ENCODE results near the gene KCND3.

KCND3 gene

DNA sequence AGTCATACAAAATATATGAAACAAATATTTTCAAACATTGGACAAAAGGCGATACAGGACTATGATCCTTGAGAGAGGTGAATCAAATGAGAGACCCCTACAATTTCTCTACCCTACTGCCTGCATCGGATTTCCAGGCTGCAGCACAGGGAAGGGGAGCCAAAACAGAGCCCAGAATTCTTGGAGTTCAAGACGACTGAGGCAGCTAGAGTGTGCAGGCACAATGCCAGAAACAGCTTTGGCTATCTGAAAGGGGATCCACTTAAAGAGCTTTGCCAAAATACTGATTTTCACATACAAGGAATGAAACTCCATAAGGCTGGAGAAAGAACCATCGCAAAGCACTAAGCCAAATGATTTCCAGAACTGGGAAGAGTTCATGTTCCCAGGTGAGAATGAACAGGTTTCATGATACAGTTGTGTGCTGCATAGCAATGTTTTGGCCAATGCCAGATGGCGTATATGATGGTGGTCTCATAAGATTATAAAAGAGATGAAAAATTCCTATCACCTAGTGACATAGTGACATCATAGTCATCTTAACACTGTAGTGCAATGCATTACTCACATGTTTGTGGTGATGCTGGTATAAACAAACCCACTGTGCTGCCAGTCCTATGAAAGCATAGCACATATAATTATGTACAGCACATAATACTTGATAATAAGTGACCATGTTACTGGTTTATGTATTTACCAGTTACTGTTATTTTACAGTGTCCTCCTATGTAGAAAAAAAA, 77.5 kb downstream of the KCND3 start:
- DNase-seq (ENCODE audit: low read depth) = no peak

DNA sequence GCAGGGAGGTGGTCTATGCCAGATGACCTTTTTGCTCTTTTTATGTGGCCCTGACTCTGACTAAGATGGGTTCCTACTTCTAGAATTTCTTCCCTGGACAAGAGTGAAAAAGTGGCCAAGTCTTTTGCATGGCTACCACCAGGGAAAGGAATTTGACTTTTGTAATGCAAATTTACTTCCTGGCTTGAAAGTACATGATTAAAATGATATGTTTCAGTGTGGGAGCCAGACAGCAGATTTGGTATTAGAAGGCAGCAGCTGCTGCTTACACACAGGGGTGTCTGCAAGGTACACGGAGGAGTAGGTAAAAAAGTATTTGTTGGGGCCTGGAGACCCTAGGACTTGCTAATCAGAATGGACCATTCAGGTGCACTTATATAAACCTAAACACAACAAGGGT, 78.4 kb downstream of the KCND3 start:
- no peak for DNase-seq (ENCODE audit: low read depth)

DNA sequence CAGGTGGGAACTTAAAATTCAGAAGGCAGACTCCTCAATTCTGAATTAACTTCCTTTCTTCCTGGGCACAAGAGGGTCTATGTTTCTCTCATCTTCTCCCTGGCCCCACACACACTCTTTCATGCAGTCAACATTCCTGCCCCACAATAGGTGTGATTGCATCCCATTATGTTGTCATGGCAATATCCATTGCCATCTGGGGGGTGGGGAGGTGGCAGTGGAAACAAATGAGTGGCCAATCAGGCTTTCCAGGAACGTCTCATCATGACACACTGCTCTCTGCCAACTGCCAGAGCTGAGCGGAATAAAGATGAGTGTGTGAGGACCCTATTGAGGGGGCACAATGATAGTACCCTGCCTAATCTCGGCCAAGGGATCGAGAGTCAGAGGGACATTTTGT, 80.4 kb downstream of the KCND3 start:
- DNase-seq (ENCODE audit: low read depth) = no peak

DNA sequence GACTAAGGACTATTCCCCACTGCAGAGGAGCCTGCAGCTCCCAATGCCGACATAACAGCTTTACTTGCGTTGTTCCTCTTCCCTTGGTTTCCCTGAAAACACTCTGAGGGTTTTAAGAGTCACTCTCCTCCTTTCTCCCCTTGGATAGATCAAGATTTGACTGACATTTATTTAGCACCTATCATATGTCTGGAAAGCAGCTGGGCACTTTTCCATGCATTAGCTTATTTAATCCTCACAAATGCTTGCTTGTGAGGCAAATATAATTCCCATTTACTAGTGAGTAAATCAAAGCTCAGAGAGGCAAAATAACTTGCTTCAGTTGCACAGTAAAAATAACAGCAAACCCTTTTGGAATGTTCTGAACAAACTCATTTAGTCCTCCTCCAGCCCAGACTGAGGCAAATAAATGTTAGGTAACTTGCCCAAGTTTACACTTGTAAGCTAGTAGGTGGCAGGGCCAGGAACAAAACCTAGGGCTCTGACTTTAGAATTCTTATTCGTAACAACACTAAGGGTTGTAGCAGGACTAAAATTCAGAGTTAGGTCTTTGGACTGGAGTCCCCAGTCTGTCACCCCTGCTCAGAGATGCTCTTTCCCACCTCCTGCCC, 81.4 kb downstream of the KCND3 start:
- no peak for DNase-seq (ENCODE audit: low read depth)

DNA sequence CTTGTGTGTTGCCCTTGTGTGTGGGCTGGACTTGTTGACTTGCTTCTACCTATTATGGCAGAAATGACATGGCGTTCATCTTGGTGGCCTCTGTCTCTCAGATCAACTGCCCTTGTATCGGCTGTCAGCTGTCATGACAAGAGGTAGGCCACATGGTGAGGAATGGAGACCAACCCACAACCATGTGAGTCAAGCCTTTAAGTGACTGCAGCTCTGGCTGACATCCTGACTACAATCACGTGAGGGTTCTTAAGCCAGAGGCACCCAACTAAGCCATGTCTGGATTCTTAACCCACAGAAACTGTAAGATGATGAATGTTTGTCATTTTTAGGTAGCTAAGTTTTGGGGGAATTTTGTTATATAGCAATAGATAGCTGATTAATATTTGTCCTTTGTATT, 82.1 kb downstream of the KCND3 start:
- DNase-seq (ENCODE audit: low read depth) = no peak

DNA sequence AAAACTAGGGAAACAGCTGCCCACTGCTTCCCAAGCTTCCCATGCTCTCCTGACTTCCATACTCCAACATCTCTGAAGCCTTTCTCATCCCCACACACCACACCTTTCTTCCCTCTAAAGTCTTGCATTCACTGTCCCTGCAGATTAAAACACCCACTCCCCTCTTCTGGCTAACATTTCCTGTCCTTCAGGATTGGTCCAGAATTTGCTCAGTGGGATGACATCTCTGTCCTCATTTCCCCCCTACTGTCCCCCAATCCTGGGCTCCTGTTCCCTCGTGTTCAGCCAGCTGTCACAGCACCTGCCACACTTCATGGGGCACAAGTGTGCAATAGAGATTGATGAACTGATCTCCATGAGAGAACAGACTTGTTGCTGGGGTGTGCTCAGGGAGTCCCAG, 82.7 kb downstream of the KCND3 start:
- DNase-seq (ENCODE audit: low read depth) = no peak

DNA sequence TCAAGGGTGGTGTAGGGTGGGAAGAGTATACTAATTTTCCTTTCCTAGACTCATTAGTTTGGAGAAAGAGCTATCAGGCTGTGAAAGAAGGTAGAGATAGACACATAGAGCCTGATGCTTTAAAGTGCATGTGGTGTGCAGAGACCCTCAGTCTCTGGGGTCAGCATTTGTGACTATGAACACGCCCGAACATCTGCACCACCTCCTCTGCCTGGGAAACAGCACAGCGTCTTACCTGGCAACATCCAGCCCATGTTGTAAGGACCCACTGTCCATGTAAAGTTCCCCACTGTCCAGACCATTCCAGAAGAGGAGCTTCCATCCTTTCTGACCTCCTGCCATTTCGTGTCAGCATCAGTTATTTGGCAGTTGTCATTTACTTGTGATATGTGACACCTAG, 83.4 kb downstream of the KCND3 start:
- DNase-seq (ENCODE audit: low read depth) = no peak

DNA sequence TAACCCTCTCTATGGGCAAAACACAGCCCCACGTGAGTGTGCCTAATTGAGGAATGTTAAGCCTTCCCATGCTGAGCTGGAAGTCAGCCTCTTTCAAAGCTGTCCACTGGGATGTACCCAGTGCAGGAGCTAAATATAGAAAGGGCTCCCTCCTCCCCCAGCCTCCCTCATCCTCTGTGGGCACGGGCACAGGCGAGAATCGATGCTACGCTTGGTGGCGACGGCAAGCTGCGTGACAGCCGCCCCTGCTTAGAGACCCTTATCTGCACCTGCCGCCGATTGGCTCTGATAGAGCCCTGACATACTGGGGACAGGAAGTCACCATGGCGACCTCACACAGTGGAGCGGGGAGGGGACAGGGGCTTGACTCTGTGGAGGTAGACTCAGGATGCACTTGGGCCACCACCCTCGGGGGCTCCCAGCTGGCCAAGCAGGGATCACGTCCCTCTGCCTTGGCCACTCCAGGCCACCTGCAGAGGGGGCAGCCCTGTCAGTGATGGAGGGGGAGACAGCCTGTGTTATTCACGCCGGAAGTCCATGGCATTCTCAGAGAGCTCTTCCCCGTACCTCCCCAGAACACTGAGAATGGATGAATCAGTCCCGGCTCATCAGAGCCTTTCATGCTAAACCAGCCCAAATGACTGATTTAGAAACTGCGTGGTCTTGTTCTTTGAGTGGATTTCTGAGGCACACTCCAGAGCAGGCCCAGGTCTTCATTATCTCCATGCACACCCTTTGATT, 84.8 kb downstream of the KCND3 start:
- no peak for DNase-seq (ENCODE audit: low read depth)

DNA sequence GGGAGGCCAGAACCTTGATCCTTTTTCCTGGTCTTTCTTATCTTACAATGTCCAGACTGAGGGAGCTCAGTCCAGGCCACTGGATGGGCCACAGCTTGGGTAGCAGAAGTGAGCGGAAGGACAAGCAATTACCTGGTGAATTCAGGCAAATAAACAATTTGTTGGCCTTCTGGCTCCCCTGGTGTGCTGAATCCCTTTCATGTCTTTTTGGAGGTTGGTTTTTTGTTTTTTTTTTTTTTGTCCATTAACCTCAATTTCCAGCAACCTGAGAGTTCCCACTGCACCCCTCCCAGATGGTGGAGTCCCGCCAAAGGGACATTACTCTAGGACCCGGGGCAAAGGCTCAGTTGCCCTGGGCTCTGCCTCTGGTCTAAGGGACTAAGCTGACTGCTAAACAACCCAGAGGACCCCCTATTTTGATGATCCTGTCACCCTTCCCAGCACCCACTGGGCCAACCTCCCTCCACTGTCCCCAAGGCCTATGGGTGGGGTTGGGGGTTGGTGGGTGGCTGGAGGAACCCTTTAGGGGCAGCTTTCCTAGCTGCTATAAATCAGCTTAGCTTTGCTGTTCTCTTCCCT, 85.5 kb downstream of the KCND3 start:
- DNase-seq (ENCODE audit: low read depth) = no peak

DNA sequence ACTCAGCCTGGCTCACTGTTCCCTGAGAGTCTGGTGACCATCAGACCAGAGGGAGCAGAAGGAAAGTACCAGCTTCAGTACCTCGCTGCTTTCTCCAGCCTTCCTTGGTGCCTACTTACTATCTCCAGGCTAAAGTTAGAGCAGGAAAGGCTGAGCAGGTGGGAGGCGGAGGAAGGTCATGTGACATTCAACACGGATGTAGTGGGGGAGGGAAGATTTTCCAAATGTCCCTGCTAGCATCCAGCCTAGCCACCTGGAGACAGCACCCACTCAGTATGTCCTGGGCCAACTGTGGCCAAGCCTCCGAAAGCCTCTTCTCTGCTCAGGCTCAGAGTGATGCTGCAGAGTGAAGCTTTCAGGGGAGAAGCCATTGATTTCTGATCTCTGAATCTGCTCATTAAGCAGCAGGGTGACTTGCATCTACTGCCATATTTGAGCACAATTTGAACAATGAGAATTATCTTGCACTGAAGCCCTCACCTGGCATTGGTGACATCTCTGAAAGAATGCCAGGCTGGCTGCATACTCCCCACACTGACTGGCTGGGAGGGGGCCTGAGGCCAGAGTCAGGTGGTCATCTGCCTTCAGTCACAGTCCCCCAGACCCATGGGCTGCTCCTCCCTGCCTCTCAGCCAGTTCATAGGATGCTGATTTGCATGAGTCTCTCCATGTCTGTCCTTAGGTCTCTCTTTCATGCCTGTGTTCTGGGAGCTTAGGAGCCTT, 86.2 kb downstream of the KCND3 start:
- DNase-seq (ENCODE audit: low read depth) = no peak

DNA sequence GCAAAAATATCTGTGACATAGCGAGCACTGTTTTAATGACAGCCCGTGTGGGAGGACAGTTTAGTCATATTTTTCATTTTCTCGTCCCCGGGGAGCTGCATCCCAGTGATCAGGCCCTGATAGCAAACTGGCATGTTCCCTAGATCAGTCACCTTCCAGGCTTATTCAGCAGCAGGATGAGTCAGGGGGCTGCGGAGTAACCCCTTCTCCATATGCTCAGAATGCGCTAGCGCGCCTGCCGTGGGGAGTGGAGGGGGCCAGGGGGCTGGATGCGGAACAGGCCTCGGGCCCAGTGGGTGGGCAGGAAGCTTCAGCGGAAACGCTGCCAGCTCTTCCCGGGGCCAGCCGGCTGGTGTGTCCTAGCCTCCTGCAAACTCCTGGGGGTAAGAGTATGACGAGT, 94.0 kb downstream of the KCND3 start:
- no peak for DNase-seq (ENCODE audit: low read depth)

DNA sequence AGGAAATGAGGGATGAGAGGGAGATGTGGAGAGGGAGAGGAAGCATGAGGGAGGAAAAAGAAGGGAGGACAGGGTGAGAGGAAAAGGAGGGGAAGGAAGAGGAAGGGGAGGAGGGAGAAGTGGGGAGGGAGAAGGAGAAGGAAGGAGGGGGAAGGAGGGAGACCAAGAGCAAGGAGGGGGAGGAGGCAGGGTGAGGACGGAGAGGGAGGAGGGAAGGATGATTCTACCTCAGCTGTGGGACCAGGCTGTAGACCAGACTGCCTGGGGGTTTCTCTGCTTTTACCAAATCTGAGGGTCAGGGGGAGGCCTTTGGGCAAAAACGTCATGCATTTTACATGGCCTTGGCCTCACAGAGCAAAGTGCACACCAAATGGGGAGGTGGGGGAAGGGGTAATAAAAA, 94.5 kb downstream of the KCND3 start:
- DNase-seq (ENCODE audit: low read depth) = no peak

DNA sequence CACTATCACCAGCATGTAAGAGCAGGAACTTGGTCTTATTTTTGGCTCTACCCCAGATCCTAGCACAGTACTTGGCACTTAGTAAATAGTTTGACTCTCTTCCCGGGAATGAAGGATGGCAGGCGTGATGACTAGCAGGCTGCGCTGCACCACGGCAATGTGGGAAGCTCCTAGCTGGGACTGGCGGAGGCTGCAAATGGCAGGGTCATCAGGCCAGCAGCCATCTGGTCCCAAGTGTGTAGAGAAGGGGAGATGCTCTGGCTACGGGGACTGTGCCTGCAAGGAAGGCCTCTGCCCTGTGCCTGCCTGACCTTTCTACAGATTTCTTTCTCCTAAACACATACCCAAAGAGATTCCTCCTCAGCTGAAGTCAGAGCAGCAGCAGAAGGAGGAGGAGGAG, 95.0 kb downstream of the KCND3 start:
- no peak for DNase-seq (ENCODE audit: low read depth)

DNA sequence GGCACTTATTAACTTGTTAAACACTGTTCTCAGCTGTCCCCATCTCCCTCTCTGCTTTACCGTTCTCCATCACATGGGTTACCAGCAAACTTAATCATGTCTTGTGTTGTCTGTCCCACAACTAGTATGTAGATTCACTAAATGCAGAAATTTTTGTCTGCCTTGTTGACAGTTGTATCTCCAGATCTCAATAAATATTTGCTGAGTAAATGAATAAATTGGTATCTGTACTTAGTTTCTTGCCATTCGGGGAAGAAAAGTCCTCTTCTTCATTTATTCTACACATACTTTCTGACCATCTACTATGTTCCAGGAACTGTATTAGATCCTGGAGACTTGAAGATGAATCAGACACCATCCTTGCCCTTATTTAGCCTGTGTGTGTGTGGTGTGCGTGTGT, 97.9 kb downstream of the KCND3 start:
- DNase-seq (ENCODE audit: low read depth) = no peak

DNA sequence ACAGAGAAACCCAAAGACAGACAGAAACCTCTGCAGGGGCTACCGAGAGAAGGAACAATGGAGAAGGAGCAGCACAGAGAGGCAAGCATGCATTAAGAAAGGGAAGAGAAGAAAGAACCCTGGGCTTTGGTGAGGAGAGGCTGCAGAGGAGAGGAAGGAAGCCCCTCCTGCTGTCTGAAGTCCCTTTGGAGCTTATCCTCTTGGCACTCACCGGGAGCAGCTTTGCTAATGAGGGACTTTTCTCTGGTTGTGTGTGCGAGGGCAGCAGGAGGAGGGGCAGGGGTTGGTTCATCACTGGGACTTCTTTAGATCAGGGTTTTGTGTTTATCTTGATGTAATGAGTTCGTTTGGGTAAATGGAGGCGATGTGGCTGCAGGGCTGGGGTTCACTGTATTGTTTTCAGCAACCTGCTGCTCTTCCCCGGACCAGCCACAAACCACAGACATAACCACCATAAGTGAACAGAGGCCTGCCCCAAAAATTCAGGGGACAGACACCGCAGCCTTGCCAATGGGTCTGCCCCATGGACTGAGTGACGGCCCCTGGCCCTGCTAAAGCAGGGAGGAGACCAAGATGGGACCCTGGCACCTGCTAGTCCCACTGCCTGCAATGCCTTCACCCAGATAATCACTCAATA, 100.6 kb downstream of the KCND3 start:
- no peak for DNase-seq (ENCODE audit: low read depth)

DNA sequence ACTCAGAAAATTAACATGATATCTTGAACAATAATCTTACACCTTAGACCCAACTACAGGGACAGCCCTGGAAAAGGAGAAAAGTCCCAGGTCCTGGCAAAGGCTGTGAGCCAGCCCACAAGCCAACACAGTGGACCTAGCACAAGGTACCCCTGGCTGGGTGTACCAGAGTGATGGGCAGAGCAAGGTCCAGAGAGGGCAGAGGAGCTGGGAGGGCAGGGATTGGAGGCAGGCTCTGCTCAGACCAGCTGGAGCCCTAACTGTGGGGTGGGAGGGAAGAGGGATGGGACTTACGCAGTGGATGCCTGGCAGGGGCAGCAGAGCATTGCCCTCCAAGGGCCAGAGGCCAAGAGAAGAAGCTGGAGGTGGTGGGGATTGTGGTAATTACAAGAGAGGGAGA, 101.6 kb downstream of the KCND3 start:
- DNase-seq (ENCODE audit: low read depth) = no peak

DNA sequence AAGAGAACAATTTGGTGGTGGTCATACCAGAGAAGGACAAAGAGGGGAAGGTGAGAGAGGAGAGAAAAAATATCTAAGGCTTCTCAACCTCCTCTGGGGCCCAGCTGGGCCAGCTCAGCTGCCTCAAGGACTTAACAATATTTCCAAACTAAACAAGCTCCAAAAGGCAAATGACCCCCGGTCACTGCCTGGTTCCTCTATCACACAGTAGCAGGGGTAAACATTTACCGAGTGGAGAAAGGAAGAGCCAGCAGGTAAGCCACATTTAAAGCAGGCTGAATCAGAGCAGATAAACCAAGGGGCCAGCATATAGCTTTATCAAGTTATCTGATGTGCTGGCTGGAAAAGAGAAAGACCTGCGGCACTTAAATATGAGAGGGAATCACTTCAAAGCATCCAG, 102.1 kb downstream of the KCND3 start:
- no peak for DNase-seq (ENCODE audit: low read depth)

DNA sequence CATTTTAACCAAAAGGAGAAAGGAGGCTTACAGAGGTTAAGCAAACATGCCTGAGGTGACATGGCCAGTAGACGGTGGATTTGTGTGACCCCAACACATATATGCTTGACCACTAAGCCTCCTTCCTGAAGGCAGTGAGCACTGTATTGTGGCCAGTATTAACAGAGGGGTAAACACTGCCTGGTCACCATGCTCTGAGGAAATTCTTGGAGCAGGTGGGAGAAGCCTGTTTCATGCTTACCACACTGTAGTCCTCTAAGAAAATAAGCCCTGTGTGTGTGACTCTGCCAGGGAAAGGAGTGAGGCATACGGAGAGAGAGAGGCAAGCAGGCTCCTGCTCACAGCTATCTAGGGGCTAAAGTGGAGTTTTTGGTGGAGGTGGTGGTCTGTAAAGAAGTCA, 102.7 kb downstream of the KCND3 start:
- no peak for DNase-seq (ENCODE audit: low read depth)

DNA sequence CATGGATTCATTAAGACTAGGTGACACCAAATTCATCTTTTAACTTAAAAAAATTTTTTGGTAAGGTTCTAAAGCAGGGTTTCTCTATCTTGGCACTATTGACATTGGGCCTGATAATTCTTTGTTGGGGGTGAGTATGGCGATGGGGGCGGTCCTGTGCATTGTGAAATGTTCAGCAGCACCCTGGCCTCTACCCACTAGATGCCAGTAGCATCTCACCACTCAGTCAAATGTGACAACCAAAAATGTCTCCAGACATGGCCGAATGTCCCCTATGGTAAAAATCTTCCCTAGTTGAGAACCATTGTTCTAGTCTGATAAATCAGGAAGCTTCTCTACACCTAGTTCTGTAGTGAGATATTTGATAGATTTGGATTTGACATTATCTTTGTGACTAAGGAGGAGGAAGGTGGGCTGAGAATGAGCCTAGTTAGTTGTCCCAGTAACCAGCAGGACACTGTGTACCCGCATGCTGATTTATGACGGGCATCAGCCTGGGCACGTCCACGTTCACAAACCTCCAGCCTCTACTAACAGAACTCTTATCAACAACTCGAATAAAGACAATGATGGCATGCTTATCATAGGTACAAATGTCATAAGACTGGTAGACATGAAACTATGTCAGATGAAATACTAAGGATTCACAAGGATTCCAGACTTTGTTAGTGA, 104.6 kb downstream of the KCND3 start:
- no peak for DNase-seq (ENCODE audit: low read depth)

DNA sequence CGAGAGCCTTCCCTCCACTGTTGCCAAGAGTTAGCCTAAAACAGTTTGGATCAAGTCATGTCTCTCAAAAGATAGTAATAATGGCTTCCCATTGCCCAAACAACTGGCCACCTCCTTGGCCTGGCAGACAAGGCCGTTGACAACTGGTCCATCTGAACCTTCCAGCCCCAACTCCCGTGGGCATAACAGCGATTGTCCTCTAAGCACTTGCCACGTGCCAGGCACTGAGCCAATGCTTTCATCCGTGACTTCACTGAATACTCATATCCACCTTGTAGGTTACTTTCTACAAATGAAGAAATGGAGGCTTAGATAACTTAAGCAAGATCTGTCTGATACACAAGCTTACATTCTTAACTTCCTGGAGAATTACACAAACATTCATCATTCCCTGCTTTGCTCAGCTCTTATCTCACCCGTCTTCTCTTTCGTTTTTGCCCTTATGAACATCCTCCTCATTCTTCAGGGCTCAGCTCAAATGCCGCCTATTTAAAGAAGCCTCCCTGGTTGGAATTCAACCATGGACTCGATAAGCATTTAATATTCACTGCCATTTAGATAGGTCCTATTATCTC, 106.4 kb downstream of the KCND3 start:
- no peak for DNase-seq (ENCODE audit: low read depth)

DNA sequence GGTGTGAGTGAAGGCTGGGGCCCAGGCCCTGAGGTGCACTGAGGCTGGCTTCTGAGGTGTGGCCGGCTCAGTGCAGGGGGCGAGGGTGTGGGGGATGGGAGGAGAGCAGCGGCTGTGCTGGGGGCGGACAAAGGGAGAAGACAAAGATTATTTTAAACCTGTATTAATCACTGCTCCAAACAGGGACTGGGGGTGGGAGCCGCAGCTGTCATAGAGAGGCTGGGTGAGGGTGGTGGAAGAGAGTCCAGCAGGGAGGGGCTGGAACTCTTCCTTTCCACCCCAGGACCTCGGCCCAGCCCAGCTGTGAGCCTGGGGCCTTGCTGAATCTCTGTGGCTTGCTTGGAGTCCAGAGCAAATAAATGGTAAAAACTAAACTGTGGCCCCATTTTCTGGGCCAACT, 106.9 kb downstream of the KCND3 start:
- no peak for DNase-seq (ENCODE audit: low read depth)

Measured in fibroblast of the conjunctiva (primary cell).